SIG-M5 treated with dmso at 0.1 percent for 504 hours (cell line): ENCODE results near the gene SF3A2.

Experiments
- DNase-seq: peaks from one replicate; lab custom pipeline; 2025; ENCODE audit not compliant: unreplicated experiment; lab: John Stamatoyannopoulos, UW

SF3A2 gene

DNA sequence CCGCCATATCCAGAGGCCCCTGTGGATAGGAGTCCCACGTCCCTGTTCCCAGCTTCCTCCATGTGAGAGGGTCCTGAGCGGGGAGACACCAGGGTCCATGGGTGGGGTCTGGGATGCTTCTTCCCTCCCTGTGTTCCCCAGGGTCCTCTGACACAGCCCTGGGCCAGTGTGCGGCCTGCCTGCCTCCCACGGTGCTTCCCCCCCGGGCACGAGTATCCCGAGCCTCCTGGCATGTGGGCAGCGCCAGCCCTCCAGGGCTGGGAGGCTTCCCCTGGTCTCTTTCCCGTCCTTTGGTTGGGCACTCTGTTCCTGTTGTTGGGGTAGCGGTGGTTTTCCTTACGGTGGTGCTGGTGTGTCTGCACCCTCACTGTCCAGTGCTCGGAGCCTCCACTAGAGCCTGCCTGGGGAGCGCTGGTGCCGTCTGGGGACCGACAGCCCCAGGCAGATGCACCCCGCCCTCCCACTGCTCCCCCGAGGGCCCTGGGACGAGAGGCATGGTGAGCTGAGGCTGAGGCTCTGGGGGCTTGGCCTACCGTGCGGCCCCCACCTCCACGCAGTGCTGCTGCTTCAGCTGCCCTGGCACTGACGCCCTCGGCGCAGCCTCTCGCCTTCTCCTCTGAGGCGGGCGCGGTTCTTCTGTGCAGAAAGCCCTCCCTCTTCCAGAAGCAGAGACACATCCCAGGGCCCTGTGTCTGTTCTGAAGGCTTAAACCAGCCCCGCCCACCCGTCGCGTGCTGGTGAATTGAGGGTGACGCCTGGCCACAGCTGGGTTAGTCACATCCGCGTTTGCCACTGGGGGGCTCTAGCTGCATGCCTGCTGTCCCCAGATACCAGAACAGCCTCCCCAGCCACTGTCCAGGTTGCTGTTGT lies 28.4 kb upstream of the SF3A2 start:
- no peak for DNase-seq

DNA sequence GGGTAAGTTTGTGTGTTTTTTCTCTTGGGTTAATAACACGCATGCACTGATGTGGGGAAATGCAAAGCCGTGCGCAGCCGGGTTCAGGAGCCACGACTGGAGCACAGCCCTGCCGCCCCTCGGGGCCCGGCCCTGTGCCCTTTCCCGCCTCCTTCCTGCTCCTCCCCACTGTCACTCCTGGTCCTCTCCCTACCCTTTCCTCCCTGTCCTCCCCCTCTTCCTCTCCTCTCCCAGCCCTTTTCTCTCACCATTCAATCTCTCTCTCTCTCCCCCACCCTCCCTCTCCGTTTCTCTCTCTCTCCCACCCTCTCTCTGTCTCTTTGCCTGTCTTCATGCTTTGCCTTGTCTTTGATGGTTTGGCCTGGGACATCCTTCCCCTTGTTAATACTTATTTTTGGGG lies 27.6 kb upstream of the SF3A2 start:
- no peak for DNase-seq

DNA sequence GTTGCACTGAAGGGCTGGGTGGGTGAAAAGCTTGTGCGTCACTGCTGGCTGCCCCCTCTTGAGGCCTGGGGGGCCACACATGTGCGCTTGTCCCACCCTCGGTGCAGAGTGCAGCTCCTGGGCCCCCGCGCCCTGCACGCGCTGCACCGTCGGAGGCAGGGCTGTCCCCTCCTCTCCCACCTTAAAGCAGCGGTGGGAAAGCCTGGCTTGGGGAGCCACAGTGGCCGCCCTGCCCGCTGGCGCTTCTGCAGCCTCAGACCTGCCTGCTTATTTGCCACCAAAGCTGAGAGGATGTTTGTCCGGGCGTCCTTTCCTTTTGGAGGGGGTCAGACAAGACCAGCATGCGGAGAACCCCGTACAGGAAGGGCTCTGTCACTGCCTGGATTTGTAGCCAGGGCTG lies 27.2 kb upstream of the SF3A2 start:
- no peak for DNase-seq

DNA sequence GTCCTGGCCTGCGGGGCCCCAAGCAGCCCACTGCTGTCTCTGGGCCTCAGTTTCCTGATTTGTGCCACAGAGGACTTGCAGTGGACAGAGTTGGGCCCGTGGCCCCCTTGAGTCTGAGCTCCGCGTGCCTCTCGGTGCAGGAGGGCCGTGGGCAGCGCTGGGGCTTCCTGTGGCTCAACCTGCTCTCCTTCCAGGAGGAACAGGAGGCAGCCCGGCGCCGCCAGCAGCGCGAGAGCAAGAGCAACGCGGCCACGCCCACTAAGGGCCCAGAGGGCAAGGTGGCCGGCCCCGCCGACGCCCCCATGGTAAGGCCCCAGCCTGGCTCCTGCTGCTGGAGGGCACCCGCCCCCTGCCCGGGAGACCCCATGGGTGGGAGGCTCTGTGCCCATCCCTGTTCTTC lies 26.4 kb upstream of the SF3A2 start:
- DNase-seq = no peak

DNA sequence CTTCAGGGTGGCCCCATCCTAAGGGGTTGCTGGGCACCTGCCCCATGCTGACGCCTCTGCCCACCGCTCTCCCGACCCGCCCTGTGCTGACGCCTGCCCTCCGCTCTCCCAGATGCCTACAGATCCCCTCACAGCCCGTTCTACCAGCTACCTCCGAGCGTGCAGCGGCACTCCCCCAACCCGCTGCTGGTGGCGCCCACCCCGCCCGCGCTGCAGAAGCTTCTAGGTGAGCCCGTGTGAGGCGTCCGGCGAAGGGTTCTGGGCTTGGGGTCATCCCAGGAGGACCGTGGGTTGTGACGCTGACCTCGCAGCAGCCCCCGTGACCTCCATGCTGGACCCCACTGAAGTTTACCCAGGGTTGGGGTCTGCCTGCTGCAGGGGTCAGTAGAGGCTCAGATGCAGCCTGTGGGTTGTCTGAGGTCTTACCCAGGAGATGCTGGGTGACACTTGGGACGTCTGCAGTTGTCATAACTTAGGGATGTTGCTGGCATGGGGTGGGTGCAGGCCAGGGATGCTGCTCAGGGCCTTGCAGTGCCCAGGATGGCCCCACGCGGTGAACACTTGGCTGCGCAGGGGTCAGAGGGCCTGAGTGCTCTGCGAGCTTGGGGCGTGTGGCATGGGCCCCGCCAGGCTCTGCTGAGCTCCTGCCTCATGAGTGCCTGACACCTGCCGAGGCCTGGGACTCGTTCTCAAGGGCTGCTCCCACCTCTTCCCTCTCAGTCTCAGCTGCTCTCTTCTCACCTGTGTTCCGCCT lies 25.5 kb upstream of the SF3A2 start:
- no peak for DNase-seq

DNA sequence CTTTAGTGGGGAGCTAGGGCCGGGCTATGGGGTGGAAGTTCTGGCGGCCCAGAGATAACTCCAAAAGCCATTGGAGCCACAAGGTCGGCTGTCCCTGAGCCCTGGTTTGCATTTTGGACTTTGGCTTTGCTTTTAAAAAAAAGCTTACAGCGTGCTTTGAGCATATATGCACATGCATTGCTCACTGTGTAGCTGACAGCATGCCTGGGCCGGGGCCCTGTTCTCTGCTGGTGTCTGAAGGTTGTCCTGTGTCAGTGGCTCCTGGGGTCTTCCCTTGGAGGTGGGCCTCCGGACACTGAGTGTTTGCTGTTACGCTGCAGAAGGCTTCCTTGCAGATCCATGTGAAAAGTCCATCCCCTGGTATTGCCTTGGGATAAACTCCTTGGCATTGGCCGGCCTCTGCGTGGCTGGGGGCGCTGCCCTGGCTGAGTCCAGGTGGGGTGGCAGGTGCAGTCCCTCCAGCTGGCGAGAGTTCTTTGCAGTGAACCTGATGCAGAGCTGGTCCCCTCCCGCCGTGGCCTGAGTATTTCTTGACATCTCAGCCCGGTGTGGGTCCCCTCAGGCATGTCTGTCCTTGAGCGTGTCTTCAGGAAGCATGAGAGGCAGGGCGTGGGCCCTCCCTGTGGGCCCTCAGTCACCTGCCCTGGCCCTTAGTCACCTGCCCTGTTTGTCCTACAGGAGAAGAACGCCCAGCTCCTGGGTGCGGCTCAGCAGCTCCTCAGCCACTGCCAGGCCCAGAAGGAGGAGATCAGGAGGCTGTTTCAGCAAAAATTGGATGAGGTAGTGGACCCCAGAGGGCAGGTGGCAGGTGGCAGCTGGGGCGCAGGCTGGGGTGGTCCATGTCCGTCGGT lies 23.5 kb upstream of the SF3A2 start:
- DNase-seq = no peak

DNA sequence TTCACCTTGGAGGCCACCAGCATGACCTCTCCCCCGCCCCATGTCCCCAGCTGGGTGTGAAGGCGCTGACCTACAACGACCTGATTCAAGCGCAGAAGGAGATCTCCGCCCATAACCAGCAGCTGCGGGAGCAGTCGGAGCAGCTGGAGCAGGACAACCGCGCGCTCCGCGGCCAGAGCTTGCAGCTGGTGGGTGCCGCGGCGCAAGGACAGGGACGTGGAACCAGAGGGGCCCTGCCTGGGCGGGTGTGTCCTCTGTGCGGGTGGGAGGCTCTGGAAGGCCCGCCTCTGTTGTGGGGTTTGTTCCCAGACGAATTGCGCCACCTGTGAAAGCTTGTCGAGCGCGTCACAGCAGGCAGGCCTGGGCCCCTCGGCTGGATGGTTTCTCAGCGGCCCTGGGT lies 22.8 kb upstream of the SF3A2 start:
- DNase-seq = no peak

DNA sequence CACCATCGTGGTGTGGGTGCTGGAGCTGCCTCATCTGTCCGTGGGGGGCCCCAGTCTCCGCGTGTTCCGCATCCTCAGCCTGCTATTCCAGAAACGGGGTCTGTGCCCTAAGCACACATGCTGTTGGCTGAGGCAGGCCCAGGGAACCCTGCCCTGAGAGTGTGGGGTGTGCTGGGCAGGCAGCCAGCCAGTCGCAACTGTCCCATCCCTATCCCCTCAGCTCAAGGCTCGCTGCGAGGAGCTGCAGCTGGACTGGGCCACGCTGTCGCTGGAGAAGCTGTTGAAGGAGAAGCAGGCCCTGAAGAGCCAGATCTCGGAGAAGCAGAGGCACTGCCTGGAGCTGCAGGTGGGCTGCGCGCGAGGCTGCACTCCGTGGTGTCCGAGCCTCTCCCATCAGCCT lies 22.4 kb upstream of the SF3A2 start:
- no peak for DNase-seq

DNA sequence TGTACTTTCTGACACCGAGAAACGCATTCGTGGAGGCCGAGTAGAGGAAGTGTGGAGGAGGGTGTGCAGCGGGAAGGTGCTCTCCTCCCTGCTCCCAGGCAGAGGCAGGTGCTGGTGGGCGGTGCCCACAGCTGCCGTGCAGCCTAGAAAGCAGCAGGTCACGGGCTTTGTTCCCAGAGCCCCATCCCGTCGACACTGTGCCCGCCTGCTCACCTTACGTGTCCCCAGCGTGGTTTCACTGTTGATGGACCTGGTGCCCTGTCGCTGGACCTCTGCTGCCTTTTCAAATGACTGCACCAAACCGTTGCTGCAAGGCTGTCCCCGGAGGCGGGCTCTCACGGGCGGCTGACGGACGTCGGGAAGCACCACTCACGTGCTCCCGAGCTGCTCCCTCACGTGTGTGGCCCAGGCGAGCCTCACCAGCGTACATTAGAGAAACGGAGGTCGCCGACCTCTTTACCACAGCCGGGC lies 21.3 kb upstream of the SF3A2 start:
- DNase-seq = no peak

DNA sequence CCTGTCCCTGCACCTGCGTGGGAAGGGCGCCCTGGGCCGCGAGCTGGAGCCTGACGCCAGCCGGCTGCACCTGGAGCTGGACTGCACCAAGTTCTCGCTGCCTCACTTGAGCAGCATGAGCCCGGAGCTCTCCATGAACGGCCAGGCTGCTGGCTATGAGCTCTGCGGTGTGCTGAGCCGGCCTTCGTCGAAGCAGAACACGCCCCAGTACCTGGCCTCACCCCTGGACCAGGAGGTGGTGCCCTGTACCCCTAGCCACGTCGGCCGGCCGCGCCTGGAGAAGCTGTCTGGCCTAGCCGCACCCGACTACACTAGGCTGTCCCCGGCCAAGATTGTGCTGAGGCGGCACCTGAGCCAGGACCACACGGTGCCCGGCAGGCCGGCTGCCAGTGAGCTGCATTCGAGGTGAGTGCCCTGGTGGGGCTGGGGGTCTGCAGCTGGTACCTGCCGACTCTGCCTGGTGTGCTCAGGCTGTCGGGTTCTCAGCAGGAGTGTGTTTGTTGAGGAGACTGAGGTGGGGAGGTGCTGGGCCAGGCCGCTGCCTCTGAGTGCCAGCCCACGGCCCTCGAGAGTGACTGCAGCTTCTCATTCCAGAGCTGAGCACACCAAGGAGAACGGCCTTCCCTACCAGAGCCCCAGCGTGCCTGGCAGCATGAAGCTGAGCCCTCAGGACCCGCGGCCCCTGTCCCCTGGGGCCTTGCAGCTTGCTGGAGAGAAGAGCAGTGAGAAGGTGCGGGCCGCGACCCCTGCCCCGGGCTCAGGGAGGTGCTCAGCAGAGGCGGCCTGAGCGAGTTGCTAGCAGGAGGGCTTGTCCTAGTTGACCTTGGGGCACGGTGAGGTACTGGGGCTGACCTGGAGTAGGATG lies 20.0 kb upstream of the SF3A2 start:
- DNase-seq = no peak

DNA sequence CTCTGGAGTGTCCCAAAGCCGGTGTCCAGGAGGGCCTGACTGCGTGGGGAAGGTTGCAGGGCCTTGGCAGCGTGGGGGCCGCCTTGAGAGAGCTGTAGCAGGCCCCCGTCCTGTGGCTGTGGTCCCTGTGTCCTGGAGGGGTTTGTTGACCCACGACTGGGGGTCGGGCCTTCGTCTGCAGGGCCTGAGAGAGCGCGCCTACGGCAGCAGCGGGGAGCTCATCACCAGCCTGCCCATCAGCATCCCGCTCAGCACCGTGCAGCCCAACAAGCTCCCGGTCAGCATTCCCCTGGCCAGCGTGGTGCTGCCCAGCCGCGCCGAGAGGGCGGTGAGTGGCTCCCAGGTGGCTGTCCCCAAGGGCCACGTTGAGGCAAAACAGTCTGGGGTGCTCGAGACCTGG lies 19.0 kb upstream of the SF3A2 start:
- no peak for DNase-seq

DNA sequence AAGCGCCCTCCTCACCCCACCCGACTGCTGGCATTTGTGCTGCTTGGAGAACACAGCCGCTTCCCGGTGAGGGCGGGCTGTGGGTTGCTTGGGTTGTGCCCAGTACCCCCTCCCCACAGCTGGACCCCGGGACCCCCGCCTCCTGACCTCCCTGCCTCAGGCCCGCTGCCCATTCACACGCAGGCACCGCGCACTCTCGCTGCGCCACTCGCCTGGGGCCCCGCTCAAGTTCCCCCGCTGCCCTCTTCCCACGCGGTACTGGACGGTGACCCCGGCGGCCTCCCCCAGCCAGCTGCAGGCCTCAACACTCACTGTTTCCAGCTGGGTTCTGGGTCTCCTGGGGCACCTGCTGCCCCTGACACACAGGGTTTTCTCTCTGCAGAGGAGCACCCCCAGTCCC lies 16.9 kb upstream of the SF3A2 start:
- DNase-seq = no peak

DNA sequence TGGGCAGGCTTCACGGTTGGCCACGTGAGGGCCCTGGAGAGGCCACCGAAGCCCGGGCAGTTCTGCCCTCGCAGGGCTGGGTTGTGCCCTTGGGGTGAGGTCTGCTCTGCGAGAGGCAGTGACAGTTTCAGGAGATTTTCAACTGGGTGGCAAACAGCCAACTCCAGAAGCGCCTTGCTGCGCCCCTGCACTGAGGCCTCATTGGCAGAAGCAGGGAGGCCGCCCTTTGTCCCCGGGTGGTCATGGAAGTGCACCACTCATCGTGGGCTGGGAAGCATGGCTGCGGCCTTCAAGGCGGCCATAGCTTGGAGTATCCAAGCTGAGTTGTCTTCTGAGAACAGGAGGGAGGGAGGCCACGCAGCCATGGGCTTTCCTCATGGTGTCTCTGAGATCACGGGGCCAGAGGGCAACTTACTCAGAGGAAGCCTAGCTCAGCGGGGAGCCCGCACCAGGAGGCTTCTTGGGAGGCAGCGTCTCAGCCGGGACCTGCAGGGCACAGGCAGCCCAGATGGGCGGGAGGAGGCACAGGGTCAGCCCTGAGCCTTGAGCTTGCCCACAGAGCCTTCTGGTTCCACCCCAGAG lies 15.3 kb upstream of the SF3A2 start:
- DNase-seq = no peak

DNA sequence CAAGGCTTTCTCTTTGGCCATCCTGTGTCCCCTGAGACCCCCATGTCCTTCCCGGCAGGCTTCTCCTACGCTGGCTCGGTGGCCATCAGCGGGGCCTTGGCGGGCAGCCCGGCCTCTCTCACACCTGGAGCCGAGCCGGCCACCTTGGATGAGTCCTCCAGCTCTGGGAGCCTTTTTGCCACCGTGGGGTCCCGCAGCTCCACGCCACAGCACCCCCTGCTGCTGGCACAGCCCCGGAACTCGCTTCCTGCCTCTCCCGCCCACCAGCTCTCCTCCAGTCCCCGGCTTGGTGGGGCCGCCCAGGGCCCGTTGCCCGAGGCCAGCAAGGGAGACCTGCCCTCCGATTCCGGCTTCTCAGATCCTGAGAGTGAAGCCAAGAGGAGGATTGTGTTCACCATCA lies 14.7 kb upstream of the SF3A2 start:
- no peak for DNase-seq

DNA sequence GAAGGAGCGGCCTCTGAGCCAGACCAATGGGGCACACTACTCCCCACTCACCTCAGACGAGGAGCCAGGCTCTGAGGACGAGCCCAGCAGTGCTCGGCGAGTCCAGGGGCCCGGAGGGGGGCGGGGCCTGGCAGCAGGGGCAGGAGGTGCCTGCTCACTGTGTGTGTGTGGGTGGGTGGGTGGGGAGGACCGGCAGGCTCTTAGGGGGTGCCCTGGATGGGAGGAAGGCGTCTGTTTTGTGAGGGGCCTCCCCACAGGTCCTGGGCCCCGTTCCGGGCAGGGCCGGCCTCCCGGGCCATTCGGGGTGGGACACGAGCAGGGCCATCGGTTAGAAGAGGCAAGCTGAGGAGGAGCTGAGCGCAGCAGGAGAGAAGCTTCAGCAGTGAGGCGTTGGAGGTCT lies 13.2 kb upstream of the SF3A2 start:
- DNase-seq = no peak

DNA sequence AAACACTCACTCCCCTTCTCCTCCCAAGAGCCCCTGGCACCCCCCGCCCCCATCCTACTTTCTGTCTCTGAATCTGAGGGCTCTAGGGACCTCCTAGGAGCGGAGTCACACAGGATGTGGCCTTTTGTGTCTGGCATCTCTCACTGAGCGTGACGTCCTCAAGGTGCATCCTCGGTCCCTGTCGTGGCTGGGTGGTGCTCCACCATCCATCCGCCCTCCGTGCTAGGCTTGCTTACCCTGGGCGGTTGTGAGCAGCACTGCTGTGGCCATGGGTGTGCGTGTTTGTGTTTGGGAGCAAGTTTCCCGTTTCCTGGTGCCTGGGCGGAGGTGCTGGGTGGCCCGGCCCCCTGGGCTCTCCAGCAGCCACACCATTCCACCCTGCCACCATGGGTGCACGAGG lies 12.7 kb upstream of the SF3A2 start:
- DNase-seq = no peak

DNA sequence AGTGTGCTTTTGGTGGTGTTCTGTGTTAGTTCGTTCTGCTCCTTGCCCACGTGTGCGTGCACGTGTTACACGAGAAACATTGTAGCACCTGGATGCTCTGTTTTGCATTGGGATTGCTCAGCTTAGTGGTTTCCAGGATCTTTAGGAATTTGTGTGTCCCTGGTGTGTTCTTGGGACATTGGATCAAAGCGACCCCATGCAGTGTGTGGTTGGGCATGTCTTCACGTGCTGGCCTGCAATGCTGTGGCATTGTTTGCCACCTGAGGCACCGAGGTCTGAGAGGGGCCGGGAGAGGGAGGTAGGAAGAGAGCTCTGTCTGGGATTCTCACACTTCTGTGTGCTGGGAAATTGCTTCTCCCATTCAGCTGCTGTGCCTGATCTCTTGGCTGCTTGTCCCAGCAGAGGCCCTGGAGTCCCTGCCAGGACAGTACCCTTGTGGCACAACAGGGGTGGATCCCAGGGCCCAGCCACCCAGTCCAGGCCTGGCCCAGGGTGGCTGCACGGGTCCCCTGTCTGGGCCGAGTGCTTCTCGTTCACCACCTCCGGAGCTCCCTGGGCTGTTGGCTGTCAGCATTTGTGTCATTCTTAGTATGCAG lies 11.8 kb upstream of the SF3A2 start:
- DNase-seq = no peak

DNA sequence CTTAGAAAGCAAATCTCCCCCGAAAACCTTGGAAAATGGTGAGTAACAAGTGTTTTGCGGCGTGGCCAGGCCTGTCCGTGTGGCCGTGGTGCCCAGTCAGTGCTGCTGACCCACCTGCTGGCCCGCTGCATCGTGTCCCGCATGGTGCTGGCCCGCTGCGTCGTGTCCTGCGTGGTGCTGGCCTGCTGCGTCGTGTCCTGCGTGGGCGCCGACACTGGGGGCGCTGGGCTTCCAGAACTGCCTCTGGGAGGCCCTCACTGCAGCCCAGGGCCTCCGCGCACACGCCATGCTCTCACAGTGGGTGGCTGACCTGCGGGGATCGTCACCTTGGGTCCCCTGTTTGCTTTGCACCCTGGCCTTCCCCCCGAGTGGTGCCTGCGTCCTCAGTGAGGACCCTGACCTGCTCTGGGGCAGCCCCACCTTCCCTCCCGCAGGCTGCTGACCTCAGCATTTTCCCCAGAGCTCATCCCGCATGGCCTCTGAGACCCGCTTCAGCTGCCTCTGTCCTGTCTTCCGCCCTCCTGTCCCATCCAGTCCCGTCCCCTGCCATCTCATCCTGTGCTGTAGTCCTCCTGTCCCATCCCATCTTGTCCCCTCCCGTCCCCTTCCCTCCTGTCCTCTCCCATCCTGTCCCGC lies 11.1 kb upstream of the SF3A2 start:
- no peak for DNase-seq
